ENCODE data around the gene CREBBP.

GRCh38 chr16:3822366-3823045 is 58.0 kb downstream of the CREBBP start:
- no peak for TF ChIP-seq POLR2AphosphoS5 (IDR thresholded peaks at IDR 0.05; ENCODE audit: borderline replicate concordance, low read depth, low read length)
- TF ChIP-seq EZH2 (IDR thresholded peaks at IDR 0.05), result no peak

Measured in SK-N-MC (cell line).